ENCODE data around the gene FGF13.

Gene FGF13

DNA sequence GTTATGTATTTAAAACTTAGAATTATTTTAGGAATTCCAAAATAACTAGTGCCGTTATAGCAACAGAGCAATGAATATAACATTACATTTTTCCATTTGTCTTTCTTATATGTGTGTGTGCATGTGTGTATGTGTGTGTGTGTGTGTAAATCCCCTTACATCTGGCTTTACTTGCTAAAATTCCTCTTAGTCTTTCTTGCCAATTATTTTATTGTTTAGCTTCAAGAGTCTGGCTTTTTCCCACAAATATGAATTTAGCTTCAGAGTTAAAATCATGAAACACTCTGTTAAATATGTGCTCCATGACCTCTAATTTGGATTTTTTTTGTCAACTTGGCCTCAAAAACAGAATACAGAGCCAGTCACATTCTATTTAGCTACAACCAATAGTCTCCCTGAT is 18.9 kb downstream of the FGF13 start:
- H4K20me1 ChIP-seq (ENCODE audit: insufficient read depth, low read length): no peaks in the 10 kb centered on the region

DNA sequence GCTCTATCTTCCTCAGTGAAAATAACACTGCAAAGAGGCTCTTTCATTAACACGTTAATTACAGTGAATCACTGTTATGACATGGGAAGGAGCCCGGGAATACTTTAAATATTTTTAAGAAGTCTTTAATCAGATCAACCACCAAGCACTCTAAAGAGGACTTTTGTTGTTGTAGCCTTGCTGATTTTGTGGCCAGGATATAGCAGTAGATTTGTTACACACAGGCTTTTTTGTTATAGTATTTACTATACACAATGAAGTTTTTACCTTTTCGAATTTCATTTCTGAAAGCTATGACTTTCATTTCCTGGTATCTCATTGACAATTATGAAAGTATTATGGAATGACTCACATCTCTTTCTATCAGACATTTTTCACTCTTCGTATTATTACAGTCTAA is 20.3 kb downstream of the FGF13 start:
- Histone ChIP-seq H2AFZ (ENCODE audit: low read length) (no peak overlapping the region), H3F3A (ENCODE audit: insufficient read depth, low read length) (no peaks in the 10 kb centered on the region), H3K4me2 (ENCODE audit: low read length) (no peak overlapping the region), H3K9me3 (ENCODE audit: low read length) (no peaks in the 10 kb centered on the region), H3K4me3 (ENCODE audit: low read depth, low read length, poor library complexity, severe bottlenecking) (no peak overlapping the region), H3K79me2 (ENCODE audit: insufficient read depth, low read length) (no peaks in the 10 kb centered on the region), H3K9ac (ENCODE audit: low read length) (no peak overlapping the region), H4K20me1 (ENCODE audit: insufficient read depth, low read length) (no peaks in the 10 kb centered on the region), H3K27me3 (ENCODE audit: insufficient read depth, low read length) (no peaks in the 10 kb centered on the region), H3K4me1 (ENCODE audit: insufficient read depth, low read length, severe bottlenecking) (no peaks in the 10 kb centered on the region), H3K9me2 (ENCODE audit: low read depth, low read length) (no peaks in the 10 kb centered on the region), H3K27ac (ENCODE audit: low read depth, low read length, poor library complexity, severe bottlenecking) (no peak overlapping the region), H3K36me3 (ENCODE audit: insufficient read depth, low read length) (no peaks in the 10 kb centered on the region)
- TF ChIP-seq EZH2 (IDR thresholded peaks at IDR 0.05; ENCODE audit: borderline replicate concordance, low read length): no peak
- TF ChIP-seq, protein P1, sequence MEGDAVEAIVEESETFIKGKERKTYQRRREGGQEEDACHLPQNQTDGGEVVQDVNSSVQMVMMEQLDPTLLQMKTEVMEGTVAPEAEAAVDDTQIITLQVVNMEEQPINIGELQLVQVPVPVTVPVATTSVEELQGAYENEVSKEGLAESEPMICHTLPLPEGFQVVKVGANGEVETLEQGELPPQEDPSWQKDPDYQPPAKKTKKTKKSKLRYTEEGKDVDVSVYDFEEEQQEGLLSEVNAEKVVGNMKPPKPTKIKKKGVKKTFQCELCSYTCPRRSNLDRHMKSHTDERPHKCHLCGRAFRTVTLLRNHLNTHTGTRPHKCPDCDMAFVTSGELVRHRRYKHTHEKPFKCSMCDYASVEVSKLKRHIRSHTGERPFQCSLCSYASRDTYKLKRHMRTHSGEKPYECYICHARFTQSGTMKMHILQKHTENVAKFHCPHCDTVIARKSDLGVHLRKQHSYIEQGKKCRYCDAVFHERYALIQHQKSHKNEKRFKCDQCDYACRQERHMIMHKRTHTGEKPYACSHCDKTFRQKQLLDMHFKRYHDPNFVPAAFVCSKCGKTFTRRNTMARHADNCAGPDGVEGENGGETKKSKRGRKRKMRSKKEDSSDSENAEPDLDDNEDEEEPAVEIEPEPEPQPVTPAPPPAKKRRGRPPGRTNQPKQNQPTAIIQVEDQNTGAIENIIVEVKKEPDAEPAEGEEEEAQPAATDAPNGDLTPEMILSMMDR (IDR thresholded peaks at IDR 0.05; ENCODE audit: low read length): no peak

More for the DNA sequence above, 18.9 kb downstream of the FGF13 start:
- H3K9me2 ChIP-seq (ENCODE audit: low read depth, low read length): no peaks in the 10 kb centered on the region
- no peak overlapping the region for H3K4me3 ChIP-seq (ENCODE audit: low read depth, low read length, poor library complexity, severe bottlenecking)
- H3K27me3 ChIP-seq (ENCODE audit: insufficient read depth, low read length): no peaks in the 10 kb centered on the region
- H3K36me3 ChIP-seq (ENCODE audit: insufficient read depth, low read length): no peaks in the 10 kb centered on the region
- no peak overlapping the region for H3K27ac ChIP-seq (ENCODE audit: low read depth, low read length, poor library complexity, severe bottlenecking)
- H3K79me2 ChIP-seq (ENCODE audit: insufficient read depth, low read length): no peaks in the 10 kb centered on the region
- no peak overlapping the region for H3K9ac ChIP-seq (ENCODE audit: low read length)
- no peak overlapping the region for H2AFZ ChIP-seq (ENCODE audit: low read length)
- no peaks in the 10 kb centered on the region for H3K4me1 ChIP-seq (ENCODE audit: insufficient read depth, low read length, severe bottlenecking)
- TF ChIP-seq, protein P1 (IDR thresholded peaks at IDR 0.05; ENCODE audit: low read length): no peak
- no peak for TF ChIP-seq EZH2 (IDR thresholded peaks at IDR 0.05; ENCODE audit: borderline replicate concordance, low read length)
- H3K4me2 ChIP-seq (ENCODE audit: low read length): no peak overlapping the region
- H3F3A ChIP-seq (ENCODE audit: insufficient read depth, low read length): no peaks in the 10 kb centered on the region
- H3K9me3 ChIP-seq (ENCODE audit: low read length): no peaks in the 10 kb centered on the region

GRCh38 chrX:138690591-138690990 is 20.9 kb downstream of the FGF13 start:
- H3K4me2 ChIP-seq (ENCODE audit: low read length): no peak overlapping the region
- no peaks in the 10 kb centered on the region for H3K9me2 ChIP-seq (ENCODE audit: low read depth, low read length)
- no peak overlapping the region for H3K27ac ChIP-seq (ENCODE audit: low read depth, low read length, poor library complexity, severe bottlenecking)
- H3F3A ChIP-seq (ENCODE audit: insufficient read depth, low read length): no peaks in the 10 kb centered on the region
- no peaks in the 10 kb centered on the region for H3K27me3 ChIP-seq (ENCODE audit: insufficient read depth, low read length)
- no peak overlapping the region for H3K4me3 ChIP-seq (ENCODE audit: low read depth, low read length, poor library complexity, severe bottlenecking)
- H3K9ac ChIP-seq (ENCODE audit: low read length): no peak overlapping the region
- H3K9me3 ChIP-seq (ENCODE audit: low read length): no peaks in the 10 kb centered on the region
- no peaks in the 10 kb centered on the region for H3K4me1 ChIP-seq (ENCODE audit: insufficient read depth, low read length, severe bottlenecking)
- H3K79me2 ChIP-seq (ENCODE audit: insufficient read depth, low read length): no peaks in the 10 kb centered on the region
- H3K36me3 ChIP-seq (ENCODE audit: insufficient read depth, low read length): no peaks in the 10 kb centered on the region
- TF ChIP-seq EZH2 (IDR thresholded peaks at IDR 0.05; ENCODE audit: borderline replicate concordance, low read length): no peak
- TF ChIP-seq, protein P1 (IDR thresholded peaks at IDR 0.05; ENCODE audit: low read length): no peak
- no peaks in the 10 kb centered on the region for H4K20me1 ChIP-seq (ENCODE audit: insufficient read depth, low read length)
- no peak overlapping the region for H2AFZ ChIP-seq (ENCODE audit: low read length)

All from OCI-LY1 (cell line).